ENCODE measurements around the gene UMODL1. TPM values are rescaled to one million over a fixed set of nuclear protein-coding genes. Genes with fewer than 3 reads are reported as not detected.

UMODL1 gene
- total RNA-seq, 6 experiments from 2014 or later, result 0.06 to 1.2 (median 0.75) TPM; not detected in 2

DNA sequence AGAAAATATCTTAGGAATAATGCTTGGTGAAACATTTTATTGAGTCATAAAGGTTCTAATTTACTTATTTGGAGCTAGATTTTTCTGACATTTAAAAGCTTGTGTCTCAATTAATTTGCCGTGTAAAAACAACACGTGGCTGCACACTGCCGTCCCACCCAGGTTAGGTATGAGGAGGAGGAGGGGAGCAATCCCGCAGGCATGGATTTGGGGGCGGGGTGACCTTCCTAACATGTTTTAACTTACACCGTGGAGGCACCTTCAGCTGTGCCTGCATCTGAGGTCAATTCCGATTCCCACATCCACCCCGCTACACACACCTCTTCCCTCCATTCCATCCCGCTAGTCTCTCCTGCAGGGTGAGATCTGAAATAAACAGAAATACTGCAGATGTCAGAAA lies 28.5 kb upstream of the UMODL1 start:
- H3K27ac ChIP-seq, result no peak overlapping the region
- intact Hi-C loops (cut with DNase I), result no loop called here
- TF ChIP-seq CTCF (IDR thresholded peaks at IDR 0.05) (no peak), POLR2A (IDR thresholded peaks at IDR 0.05) (no peak)
- ATAC-seq (no peak), DNase-seq (no peak)
- H3K4me1 ChIP-seq, result peaks cover 0 to 24% (median 12%) of the 10 kb centered on the region in 4 donors
- 85% methylated on average over 9 of the region's 9 CpGs for WGBS (ENCODE audit: insufficient coverage, low coverage, low lambda C conversion rate, missing lambda C conversion rate)
- no peak overlapping the region for H3K4me3 ChIP-seq
- H3K27me3 ChIP-seq, result no peaks in the 10 kb centered on the region
- H3K36me3 ChIP-seq, result no peaks in the 10 kb centered on the region
- H3K9me3 ChIP-seq, result no peaks in the 10 kb centered on the region

DNA sequence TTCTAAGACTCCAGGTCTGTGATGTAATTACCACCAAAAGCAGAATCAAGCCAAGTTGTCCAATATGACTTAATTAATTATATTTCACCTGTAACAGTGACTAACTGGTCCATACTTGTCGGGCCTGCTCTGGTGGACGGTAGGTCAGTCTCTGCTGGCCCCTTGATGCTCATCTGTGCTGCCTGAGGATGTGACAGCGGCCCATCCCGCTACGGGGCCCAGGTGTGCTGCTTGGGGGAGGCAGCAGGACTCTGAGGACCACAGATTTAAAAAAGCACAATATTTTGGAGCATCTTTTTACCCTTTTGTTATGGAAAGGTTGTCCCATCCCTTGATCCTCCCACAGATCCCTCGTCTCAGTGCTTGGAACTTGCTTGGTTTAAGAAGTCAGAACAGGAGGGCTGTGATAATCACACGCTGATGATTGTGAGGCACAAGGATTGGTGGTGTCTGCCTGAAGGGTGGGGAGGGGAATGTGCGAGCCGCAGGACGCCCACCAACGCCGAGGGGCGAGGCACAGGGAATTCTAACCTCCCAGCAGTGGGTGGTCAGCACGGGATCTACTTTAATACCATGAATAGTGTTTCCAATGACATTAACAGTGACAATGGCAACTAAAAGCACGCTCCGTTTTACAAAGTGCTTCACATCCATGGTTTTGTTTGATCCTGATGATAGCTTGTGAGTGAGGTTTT lies 27.8 kb upstream of the UMODL1 start:
- DNase-seq (no peak), ATAC-seq (no peak)
- H3K4me1 ChIP-seq, result peaks cover 0 to 18% (median 11%) of the 10 kb centered on the region in 4 donors
- intact Hi-C loops (cut with DNase I), result no loop called here
- H3K36me3 ChIP-seq, result no peaks in the 10 kb centered on the region
- H3K9me3 ChIP-seq, result no peaks in the 10 kb centered on the region
- no peaks in the 10 kb centered on the region for H3K27me3 ChIP-seq
- 87% methylated on average over 10 of the region's 16 CpGs for WGBS (ENCODE audit: insufficient coverage, low coverage, low lambda C conversion rate, missing lambda C conversion rate)
- no peak overlapping the region for H3K27ac ChIP-seq
- TF ChIP-seq POLR2A (IDR thresholded peaks at IDR 0.05), result no peak
- TF ChIP-seq CTCF (IDR thresholded peaks at IDR 0.05), result no peak
- no peak overlapping the region for H3K4me3 ChIP-seq

GRCh38 chr21:42043961-42044360 lies 27.2 kb upstream of the UMODL1 start:
- Histone ChIP-seq H3K27ac (no peak overlapping the region), H3K4me3 (no peak overlapping the region), H3K4me1 (peaks cover 0 to 12% (median 8%) of the 10 kb centered on the region in 4 donors), H3K36me3 (no peaks in the 10 kb centered on the region), H3K27me3 (no peaks in the 10 kb centered on the region), H3K9me3 (no peaks in the 10 kb centered on the region)
- no peak for DNase-seq
- intact Hi-C loops (cut with DNase I), result no loop called here
- TF ChIP-seq POLR2A (IDR thresholded peaks at IDR 0.05) (no peak), CTCF (IDR thresholded peaks at IDR 0.05) (no peak)
- ATAC-seq, result no peak
- WGBS (ENCODE audit: insufficient coverage, low coverage, low lambda C conversion rate, missing lambda C conversion rate), result 90% methylated on average over 4 of the region's 17 CpGs

DNA sequence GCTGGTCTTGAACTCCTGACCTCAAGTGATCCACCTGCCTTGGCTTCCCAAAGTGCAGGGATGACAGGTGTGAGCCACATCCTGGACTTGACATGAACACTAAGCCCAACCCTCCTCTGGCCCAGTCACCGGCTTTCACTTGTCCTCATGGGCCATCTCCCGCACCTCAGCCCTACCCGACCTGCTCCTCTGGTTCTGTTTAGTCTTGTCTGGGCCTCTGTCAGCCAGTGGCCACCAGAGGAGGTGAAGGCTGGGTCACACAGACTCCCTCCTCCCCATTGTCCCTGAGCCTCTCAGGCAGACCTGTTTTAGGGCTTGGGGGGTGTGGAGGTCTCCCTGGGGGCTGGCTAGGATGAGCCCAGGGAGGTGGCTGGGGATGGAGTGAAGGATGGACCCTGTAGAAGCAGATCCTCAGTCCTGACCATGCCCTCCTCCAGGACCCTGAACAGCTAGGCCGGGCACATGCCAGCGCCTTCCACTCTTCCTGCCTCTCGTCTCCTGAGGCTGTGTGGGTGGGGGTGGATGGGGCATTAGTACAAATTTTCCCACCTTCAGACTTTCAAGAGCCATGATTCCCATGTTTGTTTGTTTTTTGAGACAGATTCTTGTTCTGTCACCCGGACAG lies 26.1 kb upstream of the UMODL1 start:
- TF ChIP-seq CTCF (IDR thresholded peaks at IDR 0.05), result no peak
- no peak for TF ChIP-seq POLR2A (IDR thresholded peaks at IDR 0.05)
- Histone ChIP-seq H3K4me3 (no peak overlapping the region), H3K9me3 (no peaks in the 10 kb centered on the region), H3K27me3 (no peaks in the 10 kb centered on the region), H3K36me3 (no peaks in the 10 kb centered on the region), H3K27ac (no peak overlapping the region), H3K4me1 (peaks cover 0 to 4% (median 2%) of the 10 kb centered on the region in 4 donors)
- ATAC-seq, result no peak
- intact Hi-C loops (cut with DNase I), result no loop called here
- no peak for DNase-seq
- WGBS (ENCODE audit: insufficient coverage, low coverage, low lambda C conversion rate, missing lambda C conversion rate), result 100% methylated on average over 2 of the region's 7 CpGs
